CD8-positive, alpha-beta memory T cell (primary cell): ENCODE results near the gene CCBE1. TPM values are rescaled to one million over a fixed set of nuclear protein-coding genes. Genes with fewer than 3 reads are reported as not detected.

Experiments used
- CTCF ChIA-PET: fragments of 350-600 bp; sonication (Branson Sonifier 250); formaldehyde crosslinking; loops from one replicate; lab custom pipeline; 2021; ENCODE audit warnings: antibody characterized with exemption; lab: Charles Lee
- POLR2A ChIA-PET: fragments of 350-600 bp; sonication (Branson Sonifier 250); formaldehyde crosslinking; loops from one replicate; lab custom pipeline; 2021; ENCODE audit warnings: antibody characterized with exemption; lab: Charles Lee
- DNase-seq, 5 donors: peaks; one replicate each; pipeline versions ENCODE4 v3.0.0 to v3.0.0-alpha.2; 2020 to 2022; ENCODE audit warnings: mixed read lengths in 1 of 5
- H3K27ac ChIP-seq: one replicate; pipeline ENCODE4 v1.7.0; 2013; ENCODE audit warnings: low read depth, mild to moderate bottlenecking, low read length, moderate library complexity
- H3K27me3 ChIP-seq: 2 replicates; pipeline ENCODE4 v1.7.0; 2013; ENCODE audit warnings: low read length, mild to moderate bottlenecking; ENCODE audit not compliant: insufficient read depth, poor library complexity, severe bottlenecking
- H3K36me3 ChIP-seq: 2 replicates; pipeline ENCODE4 v1.7.0; 2013; ENCODE audit warnings: mild to moderate bottlenecking, low read length, moderate library complexity; ENCODE audit not compliant: insufficient read depth
- H3K4me1 ChIP-seq: 2 replicates; pipeline ENCODE4 v1.7.0; 2013; ENCODE audit warnings: mild to moderate bottlenecking, low read length, moderate library complexity; ENCODE audit not compliant: insufficient read depth
- H3K4me3 ChIP-seq: 2 replicates; pipeline ENCODE4 v1.7.0; 2013; ENCODE audit warnings: mild to moderate bottlenecking, low read length
- H3K9me3 ChIP-seq: 2 replicates; pipeline ENCODE4 v1.7.0; 2013; ENCODE audit warnings: mild to moderate bottlenecking, low read length
- H3K27ac Mint-ChIP-seq, 8 donors: one replicate each; pipeline ENCODE4 v1.8.0; 2020 to 2021; ENCODE audit warnings: mixed read lengths in 8 of 8, mild to moderate bottlenecking in 6 of 8, inconsistent platforms in 3 of 8, moderate library complexity in 3 of 8
- H3K27me3 Mint-ChIP-seq, 2 donors: one replicate each; pipeline ENCODE4 v1.8.0; 2020 to 2021; ENCODE audit warnings: mixed read lengths in 2 of 2, mild to moderate bottlenecking in 1 of 2, moderate library complexity in 1 of 2
- H3K36me3 Mint-ChIP-seq, 3 donors: one replicate each; pipeline ENCODE4 v1.8.0; 2020 to 2021; ENCODE audit warnings: mixed read lengths in 3 of 3, inconsistent platforms in 1 of 3, mild to moderate bottlenecking in 1 of 3
- H3K4me1 Mint-ChIP-seq, 3 donors: one replicate each; pipeline ENCODE4 v1.8.0; 2020 to 2021; ENCODE audit warnings: mixed read lengths in 3 of 3, inconsistent platforms in 1 of 3, mild to moderate bottlenecking in 1 of 3
- H3K4me3 Mint-ChIP-seq, 7 donors: one replicate each; pipeline ENCODE4 v1.8.0; 2020 to 2021; ENCODE audit warnings: mixed read lengths in 7 of 7, mild to moderate bottlenecking in 6 of 7, moderate library complexity in 4 of 7, inconsistent platforms in 2 of 7
- H3K9me3 Mint-ChIP-seq, 5 donors: one replicate each; pipeline ENCODE4 v1.8.0; 2020 to 2022; ENCODE audit warnings: mixed read lengths in 5 of 5, mild to moderate bottlenecking in 3 of 5, moderate library complexity in 2 of 5, inconsistent platforms in 1 of 5
- polyA plus RNA-seq: library from polyadenylated mRNA; unstranded; fragments of 300-500 nt; fragmentation: Illumina TruSeq; gene quantifications from one replicate; pipeline ENCODE4 v1.2.3, GENCODE V29; 2021
- total RNA-seq, 2 experiments: library from RNA; stranded (reverse); gene quantifications; one replicate each; pipeline ENCODE4 v1.2.3, GENCODE V29; 2021

The CCBE1 gene
- total and polyA plus RNA-seq, 3 experiments from 2014 or later = not detected

- Histone ChIP-seq H3K27ac (no peak overlapping the region), H3K27me3 (no peaks in the 10 kb centered on the region), H3K36me3 (no peaks in the 10 kb centered on the region), H3K4me3 (no peak overlapping the region), H3K9me3 (no peaks in the 10 kb centered on the region), H3K4me1 (no peaks in the 10 kb centered on the region)
- peaks cover 3 to 8% of the 10 kb centered on the region in 2 donors for H3K27me3 Mint-ChIP-seq
- DNase-seq = no peak
- ChIA-PET CTCF (no interaction called here), POLR2A (interaction anchor here (0.5 kb wide), 1 partner anchor 43 kb away, joined by 3 read pairs; no protein-coding TSS in a partner anchor)
- H3K36me3 Mint-ChIP-seq = no peaks in the 10 kb centered on the region
- H3K4me1 Mint-ChIP-seq = no peaks in the 10 kb centered on the region
- H3K27ac Mint-ChIP-seq = no peak overlapping the region
- peaks cover 0 to 6% (median 4%) of the 10 kb centered on the region in 5 donors for H3K9me3 Mint-ChIP-seq
- H3K4me3 Mint-ChIP-seq = no peak overlapping the region
Observed at GRCh38 chr18:59646963-59647307, 50.3 kb downstream of the CCBE1 start.

GRCh38 chr18:59646228-59646962, 50.8 kb downstream of the CCBE1 start:
- DNase-seq = no peak
- CTCF ChIA-PET = no interaction called here

GRCh38 chr18:59643740-59644139, 53.5 kb downstream of the CCBE1 start:
- no peaks in the 10 kb centered on the region for H3K27me3 Mint-ChIP-seq
- no peak overlapping the region for H3K4me3 ChIP-seq
- no peak overlapping the region for H3K27ac ChIP-seq
- POLR2A ChIA-PET = no interaction called here
- H3K27me3 ChIP-seq = no peaks in the 10 kb centered on the region
- no peaks in the 10 kb centered on the region for H3K36me3 Mint-ChIP-seq
- no peak for DNase-seq
- no peaks in the 10 kb centered on the region for H3K4me1 ChIP-seq
- no peaks in the 10 kb centered on the region for H3K4me1 Mint-ChIP-seq
- CTCF ChIA-PET = no interaction called here
- peaks cover 0 to 5% (median 0%) of the 10 kb centered on the region in 5 donors for H3K9me3 Mint-ChIP-seq
- no peak overlapping the region for H3K27ac Mint-ChIP-seq
- no peaks in the 10 kb centered on the region for H3K36me3 ChIP-seq
- no peaks in the 10 kb centered on the region for H3K9me3 ChIP-seq
- H3K4me3 Mint-ChIP-seq = no peak overlapping the region

More at GRCh38 chr18:59646228-59646962, 50.8 kb downstream of the CCBE1 start:
- no peaks in the 10 kb centered on the region for H3K27me3 ChIP-seq
- H3K27me3 Mint-ChIP-seq = peaks cover 3 to 8% of the 10 kb centered on the region in 2 donors
- H3K9me3 Mint-ChIP-seq = peaks cover 0 to 6% (median 4%) of the 10 kb centered on the region in 5 donors
- no peak overlapping the region for H3K4me3 ChIP-seq
- no peaks in the 10 kb centered on the region for H3K4me1 Mint-ChIP-seq
- H3K9me3 ChIP-seq = no peaks in the 10 kb centered on the region
- H3K27ac Mint-ChIP-seq = no peak overlapping the region
- POLR2A ChIA-PET = interaction anchor here (0.5 kb wide), 1 partner anchor 43 kb away, joined by 3 read pairs; no protein-coding TSS in a partner anchor
- H3K4me1 ChIP-seq = no peaks in the 10 kb centered on the region
- no peaks in the 10 kb centered on the region for H3K36me3 ChIP-seq
- H3K4me3 Mint-ChIP-seq = no peak overlapping the region
- no peak overlapping the region for H3K27ac ChIP-seq
- no peaks in the 10 kb centered on the region for H3K36me3 Mint-ChIP-seq

GRCh38 chr18:59640721-59641120, 56.5 kb downstream of the CCBE1 start:
- no peaks in the 10 kb centered on the region for H3K27me3 ChIP-seq
- no peak overlapping the region for H3K27ac ChIP-seq
- ChIA-PET CTCF (no interaction called here), POLR2A (no interaction called here)
- Mint-ChIP-seq H3K27me3 (no peaks in the 10 kb centered on the region), H3K27ac (no peak overlapping the region), H3K9me3 (peaks cover 0 to 5% (median 0%) of the 10 kb centered on the region in 5 donors), H3K4me3 (no peak overlapping the region), H3K4me1 (no peaks in the 10 kb centered on the region), H3K36me3 (no peaks in the 10 kb centered on the region)
- H3K36me3 ChIP-seq = no peaks in the 10 kb centered on the region
- no peaks in the 10 kb centered on the region for H3K9me3 ChIP-seq
- no peak for DNase-seq
- H3K4me3 ChIP-seq = no peak overlapping the region
- H3K4me1 ChIP-seq = no peaks in the 10 kb centered on the region

GRCh38 chr18:59639821-59640220, 57.4 kb downstream of the CCBE1 start:
- Histone ChIP-seq H3K27ac (no peak overlapping the region), H3K27me3 (no peaks in the 10 kb centered on the region), H3K9me3 (no peaks in the 10 kb centered on the region), H3K36me3 (no peaks in the 10 kb centered on the region), H3K4me3 (no peak overlapping the region), H3K4me1 (no peaks in the 10 kb centered on the region)
- H3K36me3 Mint-ChIP-seq = no peaks in the 10 kb centered on the region
- CTCF ChIA-PET = no interaction called here
- no peak overlapping the region for H3K27ac Mint-ChIP-seq
- no peaks in the 10 kb centered on the region for H3K27me3 Mint-ChIP-seq
- H3K4me3 Mint-ChIP-seq = no peak overlapping the region
- H3K4me1 Mint-ChIP-seq = no peaks in the 10 kb centered on the region
- DNase-seq = no peak
- POLR2A ChIA-PET = no interaction called here
- peaks cover 0 to 5% (median 0%) of the 10 kb centered on the region in 5 donors for H3K9me3 Mint-ChIP-seq

GRCh38 chr18:59639136-59639535, 58.1 kb downstream of the CCBE1 start:
- H3K36me3 Mint-ChIP-seq = no peaks in the 10 kb centered on the region
- POLR2A ChIA-PET = no interaction called here

GRCh38 chr18:59633961-59634485, 63.2 kb downstream of the CCBE1 start:
- Mint-ChIP-seq H3K27me3 (peaks cover 4% of the 10 kb centered on the region in 2 donors), H3K4me3 (no peak overlapping the region)
- no peak for DNase-seq

More at GRCh38 chr18:59639136-59639535, 58.1 kb downstream of the CCBE1 start:
- no peak overlapping the region for H3K27ac ChIP-seq
- no peaks in the 10 kb centered on the region for H3K9me3 ChIP-seq
- H3K36me3 ChIP-seq = no peaks in the 10 kb centered on the region
- no peaks in the 10 kb centered on the region for H3K27me3 Mint-ChIP-seq
- DNase-seq = no peak
- no peaks in the 10 kb centered on the region for H3K27me3 ChIP-seq
- peaks cover 0 to 3% (median 0%) of the 10 kb centered on the region in 5 donors for H3K9me3 Mint-ChIP-seq
- no peak overlapping the region for H3K4me3 ChIP-seq
- no peaks in the 10 kb centered on the region for H3K4me1 ChIP-seq
- no peak overlapping the region for H3K27ac Mint-ChIP-seq
- CTCF ChIA-PET = no interaction called here
- H3K4me3 Mint-ChIP-seq = no peak overlapping the region
- H3K4me1 Mint-ChIP-seq = no peaks in the 10 kb centered on the region

GRCh38 chr18:59633317-59633716, 63.9 kb downstream of the CCBE1 start:
- Histone ChIP-seq H3K9me3 (no peaks in the 10 kb centered on the region), H3K4me3 (no peak overlapping the region), H3K27me3 (no peaks in the 10 kb centered on the region), H3K36me3 (no peaks in the 10 kb centered on the region), H3K4me1 (no peaks in the 10 kb centered on the region), H3K27ac (no peak overlapping the region)
- Mint-ChIP-seq H3K4me3 (no peak overlapping the region), H3K4me1 (no peaks in the 10 kb centered on the region), H3K9me3 (peaks cover 0 to 5% (median 3%) of the 10 kb centered on the region in 5 donors), H3K27me3 (peaks cover 4% of the 10 kb centered on the region in 2 donors), H3K36me3 (no peaks in the 10 kb centered on the region), H3K27ac (no peak overlapping the region)
- CTCF ChIA-PET = no interaction called here
- no peak for DNase-seq
- POLR2A ChIA-PET = no interaction called here

More at GRCh38 chr18:59633961-59634485, 63.2 kb downstream of the CCBE1 start:
- no peaks in the 10 kb centered on the region for H3K27me3 ChIP-seq
- no peak overlapping the region for H3K4me3 ChIP-seq
- Mint-ChIP-seq H3K9me3 (peaks cover 0 to 3% (median 0%) of the 10 kb centered on the region in 5 donors), H3K4me1 (no peaks in the 10 kb centered on the region), H3K36me3 (no peaks in the 10 kb centered on the region), H3K27ac (no peak overlapping the region)
- CTCF ChIA-PET = no interaction called here
- no peaks in the 10 kb centered on the region for H3K4me1 ChIP-seq
- no peak overlapping the region for H3K27ac ChIP-seq
- POLR2A ChIA-PET = no interaction called here
- no peaks in the 10 kb centered on the region for H3K9me3 ChIP-seq
- no peaks in the 10 kb centered on the region for H3K36me3 ChIP-seq
